HepG2 (cell line): ENCODE results near the gene DPM2. TPM values are rescaled to one million over a fixed set of nuclear protein-coding genes. Genes with fewer than 3 reads are reported as not detected.

Source experiments
- CAMTA2 ChIP-seq: sonication (generic); formaldehyde crosslinking; IDR thresholded peaks from 2 replicates; pipeline ENCODE4 v1.4.0; 2020; ENCODE audit warnings: mild to moderate bottlenecking, missing genetic modification reagents, borderline replicate concordance
- CEBPG ChIP-seq: IDR thresholded peaks from 2 replicates; pipeline ENCODE4 v1.6.1; 2016
- MTF2 ChIP-seq: sonication (generic); formaldehyde crosslinking; IDR thresholded peaks from 2 replicates; pipeline ENCODE4 v1.5.0; 2020; ENCODE audit warnings: missing genetic modification reagents, borderline replicate concordance
- RARA ChIP-seq: IDR thresholded peaks from 2 replicates; pipeline ENCODE4 v1.6.1; 2016; ENCODE audit warnings: missing genetic modification reagents, missing compliant biosample characterization
- SOX5 ChIP-seq: IDR thresholded peaks from 2 replicates; pipeline ENCODE4 v1.6.1; 2016; ENCODE audit warnings: borderline replicate concordance
- ZNF44 ChIP-seq: sonication (generic); formaldehyde crosslinking; IDR thresholded peaks from 2 replicates; pipeline ENCODE4 v1.5.1; 2020; ENCODE audit warnings: mild to moderate bottlenecking, missing genetic modification reagents
- ZNF547 ChIP-seq: sonication (generic); formaldehyde crosslinking; IDR thresholded peaks from 2 replicates; pipeline ENCODE4 v1.5.1; 2020; ENCODE audit warnings: mild to moderate bottlenecking, missing genetic modification reagents
- ZNF550 ChIP-seq: sonication (generic); formaldehyde crosslinking; IDR thresholded peaks from 2 replicates; pipeline ENCODE4 v1.4.0; 2020; ENCODE audit warnings: mild to moderate bottlenecking, missing genetic modification reagents, borderline replicate concordance
- polyA plus RNA-seq, 8 experiments: library from polyadenylated mRNA; depleted of rRNA in 3 of 8; stranded (reverse) in 7 of 8; unstranded in 1 of 8; fragments of >200 nt; fragmentation: Illumina TruSeq in 4 of 8; extraction: Trizol in 4 of 8; gene quantifications; 2 replicates each; pipeline versions ENCODE4 v1.2.1 to v1.2.3, GENCODE V29; 2011 to 2016; ENCODE audit warnings: low read depth in 4 of 8, missing spikeins in 1 of 8, mixed read lengths in 1 of 8; ENCODE audit not compliant: insufficient read depth in 1 of 8
- total RNA-seq, 5 experiments: library from RNA; depleted of rRNA; stranded (reverse); fragments of >200 nt; fragmentation: Illumina TruSeq; extraction: Trizol; gene quantifications; 2 replicates each; pipeline ENCODE4 v1.2.3, GENCODE V29; 2016; ENCODE audit warnings: low read depth in 1 of 5
- TF ChIP-seq, protein P1 (sequence below): sonication (generic); formaldehyde crosslinking; IDR thresholded peaks from 2 replicates; pipeline ENCODE4 v1.5.0; 2020; ENCODE audit warnings: mild to moderate bottlenecking, missing genetic modification reagents, borderline replicate concordance
- TF ChIP-seq, protein P2 (sequence below): sonication (generic); formaldehyde crosslinking; IDR thresholded peaks from 2 replicates; pipeline ENCODE4 v1.5.1; 2020; ENCODE audit warnings: missing genetic modification reagents, mild to moderate bottlenecking, borderline replicate concordance

Gene DPM2
- total and polyA plus RNA-seq, 2 of the 13 experiments (the other 11 are each of a cell fraction or from before 2014, with no cell fraction given), result 24.8 to 35.3 TPM

GRCh38 chr9:127908660-127908926 lies 29.1 kb downstream of the DPM2 start (continued):
- TF ChIP-seq, protein P1, sequence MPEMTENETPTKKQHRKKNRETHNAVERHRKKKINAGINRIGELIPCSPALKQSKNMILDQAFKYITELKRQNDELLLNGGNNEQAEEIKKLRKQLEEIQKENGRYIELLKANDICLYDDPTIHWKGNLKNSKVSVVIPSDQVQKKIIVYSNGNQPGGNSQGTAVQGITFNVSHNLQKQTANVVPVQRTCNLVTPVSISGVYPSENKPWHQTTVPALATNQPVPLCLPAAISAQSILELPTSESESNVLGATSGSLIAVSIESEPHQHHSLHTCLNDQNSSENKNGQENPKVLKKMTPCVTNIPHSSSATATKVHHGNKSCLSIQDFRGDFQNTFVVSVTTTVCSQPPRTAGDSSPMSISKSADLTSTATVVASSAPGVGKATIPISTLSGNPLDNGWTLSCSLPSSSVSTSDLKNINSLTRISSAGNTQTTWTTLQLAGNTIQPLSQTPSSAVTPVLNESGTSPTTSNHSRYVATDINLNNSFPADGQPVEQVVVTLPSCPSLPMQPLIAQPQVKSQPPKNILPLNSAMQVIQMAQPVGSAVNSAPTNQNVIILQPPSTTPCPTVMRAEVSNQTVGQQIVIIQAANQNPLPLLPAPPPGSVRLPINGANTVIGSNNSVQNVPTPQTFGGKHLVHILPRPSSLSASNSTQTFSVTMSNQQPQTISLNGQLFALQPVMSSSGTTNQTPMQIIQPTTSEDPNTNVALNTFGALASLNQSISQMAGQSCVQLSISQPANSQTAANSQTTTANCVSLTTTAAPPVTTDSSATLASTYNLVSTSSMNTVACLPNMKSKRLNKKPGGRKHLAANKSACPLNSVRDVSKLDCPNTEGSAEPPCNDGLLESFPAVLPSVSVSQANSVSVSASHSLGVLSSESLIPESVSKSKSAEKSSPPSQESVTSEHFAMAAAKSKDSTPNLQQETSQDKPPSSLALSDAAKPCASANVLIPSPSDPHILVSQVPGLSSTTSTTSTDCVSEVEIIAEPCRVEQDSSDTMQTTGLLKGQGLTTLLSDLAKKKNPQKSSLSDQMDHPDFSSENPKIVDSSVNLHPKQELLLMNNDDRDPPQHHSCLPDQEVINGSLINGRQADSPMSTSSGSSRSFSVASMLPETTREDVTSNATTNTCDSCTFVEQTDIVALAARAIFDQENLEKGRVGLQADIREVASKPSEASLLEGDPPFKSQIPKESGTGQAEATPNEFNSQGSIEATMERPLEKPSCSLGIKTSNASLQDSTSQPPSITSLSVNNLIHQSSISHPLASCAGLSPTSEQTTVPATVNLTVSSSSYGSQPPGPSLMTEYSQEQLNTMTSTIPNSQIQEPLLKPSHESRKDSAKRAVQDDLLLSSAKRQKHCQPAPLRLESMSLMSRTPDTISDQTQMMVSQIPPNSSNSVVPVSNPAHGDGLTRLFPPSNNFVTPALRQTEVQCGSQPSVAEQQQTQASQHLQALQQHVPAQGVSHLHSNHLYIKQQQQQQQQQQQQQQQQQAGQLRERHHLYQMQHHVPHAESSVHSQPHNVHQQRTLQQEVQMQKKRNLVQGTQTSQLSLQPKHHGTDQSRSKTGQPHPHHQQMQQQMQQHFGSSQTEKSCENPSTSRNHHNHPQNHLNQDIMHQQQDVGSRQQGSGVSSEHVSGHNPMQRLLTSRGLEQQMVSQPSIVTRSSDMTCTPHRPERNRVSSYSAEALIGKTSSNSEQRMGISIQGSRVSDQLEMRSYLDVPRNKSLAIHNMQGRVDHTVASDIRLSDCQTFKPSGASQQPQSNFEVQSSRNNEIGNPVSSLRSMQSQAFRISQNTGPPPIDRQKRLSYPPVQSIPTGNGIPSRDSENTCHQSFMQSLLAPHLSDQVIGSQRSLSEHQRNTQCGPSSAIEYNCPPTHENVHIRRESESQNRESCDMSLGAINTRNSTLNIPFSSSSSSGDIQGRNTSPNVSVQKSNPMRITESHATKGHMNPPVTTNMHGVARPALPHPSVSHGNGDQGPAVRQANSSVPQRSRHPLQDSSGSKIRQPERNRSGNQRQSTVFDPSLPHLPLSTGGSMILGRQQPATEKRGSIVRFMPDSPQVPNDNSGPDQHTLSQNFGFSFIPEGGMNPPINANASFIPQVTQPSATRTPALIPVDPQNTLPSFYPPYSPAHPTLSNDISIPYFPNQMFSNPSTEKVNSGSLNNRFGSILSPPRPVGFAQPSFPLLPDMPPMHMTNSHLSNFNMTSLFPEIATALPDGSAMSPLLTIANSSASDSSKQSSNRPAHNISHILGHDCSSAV (CRISPR knock-in tag), result no peak
- TF ChIP-seq ZNF44 (CRISPR knock-in tag), result no peak
- TF ChIP-seq, protein P2, sequence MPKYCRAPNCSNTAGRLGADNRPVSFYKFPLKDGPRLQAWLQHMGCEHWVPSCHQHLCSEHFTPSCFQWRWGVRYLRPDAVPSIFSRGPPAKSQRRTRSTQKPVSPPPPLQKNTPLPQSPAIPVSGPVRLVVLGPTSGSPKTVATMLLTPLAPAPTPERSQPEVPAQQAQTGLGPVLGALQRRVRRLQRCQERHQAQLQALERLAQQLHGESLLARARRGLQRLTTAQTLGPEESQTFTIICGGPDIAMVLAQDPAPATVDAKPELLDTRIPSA (CRISPR knock-in tag), result no peak
- TF ChIP-seq CAMTA2, result no peak
- no peak for TF ChIP-seq MTF2 (CRISPR knock-in tag)
- TF ChIP-seq CEBPG (CRISPR knock-in tag), result no peak
- TF ChIP-seq ZNF550 (CRISPR knock-in tag), result no peak
- TF ChIP-seq ZNF547 (CRISPR knock-in tag), result no peak
- no peak for TF ChIP-seq SOX5
- no peak for TF ChIP-seq RARA (CRISPR knock-in tag)
